DND-41 (cell line): ENCODE data around the gene BMP7.

Experiments used
- EZH2 ChIP-seq: IDR thresholded peaks from 3 replicates; pipeline ENCODE4 v1.6.1; 2012; ENCODE audit warnings: borderline replicate concordance, low read depth, mild to moderate bottlenecking, moderate library complexity, low read length, inconsistent platforms; ENCODE audit not compliant: severe bottlenecking
- TF ChIP-seq, protein P1 (sequence below): IDR thresholded peaks from 2 replicates; pipeline ENCODE4 v1.5.1; 2012; ENCODE audit warnings: borderline replicate concordance, low read length, moderate library complexity, mild to moderate bottlenecking; ENCODE audit not compliant: poor library complexity, severe bottlenecking; ENCODE audit errors: extremely low read depth

DNA sequence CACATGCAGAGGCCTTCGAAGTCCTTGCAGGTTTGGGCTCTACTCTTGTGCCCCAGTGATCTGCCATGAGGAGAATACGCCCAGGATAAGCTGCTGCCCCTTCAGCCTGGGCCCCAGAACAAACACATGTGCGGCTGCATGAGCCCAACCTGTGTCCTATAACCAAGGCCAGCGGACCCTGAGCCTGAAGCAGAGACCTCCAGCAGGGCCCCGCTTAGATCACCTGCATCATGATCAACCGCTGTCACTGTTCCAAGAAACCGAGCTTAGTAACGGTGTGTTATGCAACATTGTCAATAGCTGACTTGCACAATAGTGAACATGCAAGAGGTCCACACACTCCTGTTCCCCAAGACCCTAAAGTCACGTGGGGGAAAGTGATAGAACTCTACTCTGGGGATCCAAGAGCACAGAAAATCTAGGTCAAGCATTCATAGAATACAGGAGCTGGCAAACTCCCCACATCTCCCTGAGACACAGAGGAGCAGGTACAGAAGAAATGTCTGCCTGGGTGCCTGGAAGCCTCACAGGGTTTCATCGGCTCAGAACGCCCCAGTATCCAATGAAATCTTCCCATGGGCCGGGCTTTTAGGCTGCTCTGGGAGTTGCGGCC is 136.2 kb downstream of the BMP7 start:
- TF ChIP-seq, protein P1, sequence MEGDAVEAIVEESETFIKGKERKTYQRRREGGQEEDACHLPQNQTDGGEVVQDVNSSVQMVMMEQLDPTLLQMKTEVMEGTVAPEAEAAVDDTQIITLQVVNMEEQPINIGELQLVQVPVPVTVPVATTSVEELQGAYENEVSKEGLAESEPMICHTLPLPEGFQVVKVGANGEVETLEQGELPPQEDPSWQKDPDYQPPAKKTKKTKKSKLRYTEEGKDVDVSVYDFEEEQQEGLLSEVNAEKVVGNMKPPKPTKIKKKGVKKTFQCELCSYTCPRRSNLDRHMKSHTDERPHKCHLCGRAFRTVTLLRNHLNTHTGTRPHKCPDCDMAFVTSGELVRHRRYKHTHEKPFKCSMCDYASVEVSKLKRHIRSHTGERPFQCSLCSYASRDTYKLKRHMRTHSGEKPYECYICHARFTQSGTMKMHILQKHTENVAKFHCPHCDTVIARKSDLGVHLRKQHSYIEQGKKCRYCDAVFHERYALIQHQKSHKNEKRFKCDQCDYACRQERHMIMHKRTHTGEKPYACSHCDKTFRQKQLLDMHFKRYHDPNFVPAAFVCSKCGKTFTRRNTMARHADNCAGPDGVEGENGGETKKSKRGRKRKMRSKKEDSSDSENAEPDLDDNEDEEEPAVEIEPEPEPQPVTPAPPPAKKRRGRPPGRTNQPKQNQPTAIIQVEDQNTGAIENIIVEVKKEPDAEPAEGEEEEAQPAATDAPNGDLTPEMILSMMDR, result no peak
- no peak for TF ChIP-seq EZH2
